ENCODE results near the gene NECAB3.

- TF ChIP-seq CTCF (conservative IDR thresholded peaks at IDR 0.05; ENCODE audit: low read depth, low read length) = no peak
- no peak for TF ChIP-seq EZH2phosphoT487 (IDR thresholded peaks at IDR 0.05; ENCODE audit: borderline replicate concordance, low read length)
Observed at GRCh38 chr20:33645396-33645795, 28.8 kb downstream of the NECAB3 start.
